ENCODE results near the gene BRINP2.

Gene BRINP2

GRCh38 chr1:177200290-177200689, 29.5 kb downstream of the BRINP2 start:
- no peaks in the 10 kb centered on the region for H3K9me3 ChIP-seq (ENCODE audit: control insufficient read depth, low read length)
- DNase-seq (ENCODE audit: low read depth), result no peak
- no peaks in the 10 kb centered on the region for H3K27me3 ChIP-seq (replicated peaks; ENCODE audit: control insufficient read depth, insufficient read depth, low read length)
- H3K4me1 ChIP-seq (ENCODE audit: control insufficient read depth, insufficient read depth, low read length), result peaks cover 4% of the 10 kb centered on the region
- H3K36me3 ChIP-seq (ENCODE audit: control insufficient read depth, insufficient read depth, low read length, severe bottlenecking), result no peaks in the 10 kb centered on the region
- no peak overlapping the region for H3K9ac ChIP-seq (ENCODE audit: low read length)
- no peak overlapping the region for H3K4me3 ChIP-seq (ENCODE audit: low read length)

DNA sequence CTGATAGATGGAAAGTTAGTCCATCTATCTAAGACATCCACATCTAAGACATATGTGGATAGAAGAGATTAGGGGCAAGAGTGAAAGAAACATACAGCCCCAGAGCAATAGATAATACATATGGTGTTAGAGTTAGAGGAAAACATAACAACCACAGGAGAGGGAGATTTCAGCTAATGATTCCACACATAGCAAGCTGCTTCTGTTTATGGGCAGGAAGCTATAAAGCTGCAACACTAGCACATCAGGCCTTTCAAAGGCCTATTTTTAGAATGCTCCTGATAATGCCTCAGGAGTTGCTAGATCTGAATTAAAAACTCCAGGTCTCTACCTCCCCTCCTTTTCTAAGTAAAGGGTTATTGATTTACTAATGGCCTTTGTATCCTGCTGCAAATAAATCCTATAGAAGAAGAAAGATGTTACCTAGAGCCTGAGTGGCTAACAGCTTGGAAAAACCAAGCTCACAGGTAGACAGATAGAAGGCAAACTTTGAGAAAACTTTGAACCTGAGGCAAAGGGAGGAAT, 36.1 kb downstream of the BRINP2 start:
- Histone ChIP-seq H3K4me1 (ENCODE audit: control insufficient read depth, insufficient read depth, low read length) (peaks cover 37% of the 10 kb centered on the region), H3K9me3 (ENCODE audit: control insufficient read depth, low read length) (no peaks in the 10 kb centered on the region), H3K4me3 (ENCODE audit: low read length) (no peak overlapping the region), H3K36me3 (ENCODE audit: control insufficient read depth, insufficient read depth, low read length, severe bottlenecking) (no peaks in the 10 kb centered on the region), H3K9ac (ENCODE audit: low read length) (no peak overlapping the region), H3K27me3 (replicated peaks; ENCODE audit: control insufficient read depth, insufficient read depth, low read length) (no peaks in the 10 kb centered on the region)
- no peak for DNase-seq (ENCODE audit: low read depth)

GRCh38 chr1:177208920-177209319, 38.2 kb downstream of the BRINP2 start:
- Histone ChIP-seq H3K4me1 (ENCODE audit: control insufficient read depth, insufficient read depth, low read length) (peaks cover 38% of the 10 kb centered on the region), H3K27me3 (replicated peaks; ENCODE audit: control insufficient read depth, insufficient read depth, low read length) (no peaks in the 10 kb centered on the region), H3K4me3 (ENCODE audit: low read length) (no peak overlapping the region), H3K9me3 (ENCODE audit: control insufficient read depth, low read length) (no peaks in the 10 kb centered on the region), H3K9ac (ENCODE audit: low read length) (no peak overlapping the region), H3K36me3 (ENCODE audit: control insufficient read depth, insufficient read depth, low read length, severe bottlenecking) (no peaks in the 10 kb centered on the region)
- DNase-seq (ENCODE audit: low read depth), result no peak

DNA sequence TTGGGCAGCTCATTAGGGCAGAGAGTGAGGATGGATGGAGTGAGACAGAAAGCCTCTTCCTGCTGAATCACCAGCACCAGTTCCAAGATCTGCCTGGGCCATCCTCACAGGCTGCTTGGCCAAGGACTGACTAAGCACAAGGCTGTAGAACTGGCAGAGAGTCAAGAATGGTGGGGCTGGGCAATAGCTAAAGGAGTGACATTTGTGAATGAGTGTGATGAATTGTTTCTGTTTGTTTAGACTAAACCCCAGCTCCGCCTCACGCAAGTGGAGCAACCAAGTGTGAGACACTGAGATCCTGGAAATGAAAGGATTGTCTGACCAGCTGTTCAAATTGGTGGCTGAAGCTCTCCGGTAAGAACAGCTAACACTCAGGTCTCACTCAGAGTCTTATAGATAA, 38.6 kb downstream of the BRINP2 start:
- Histone ChIP-seq H3K9ac (ENCODE audit: low read length) (no peak overlapping the region), H3K36me3 (ENCODE audit: control insufficient read depth, insufficient read depth, low read length, severe bottlenecking) (no peaks in the 10 kb centered on the region), H3K4me3 (ENCODE audit: low read length) (no peak overlapping the region), H3K9me3 (ENCODE audit: control insufficient read depth, low read length) (no peaks in the 10 kb centered on the region), H3K27me3 (replicated peaks; ENCODE audit: control insufficient read depth, insufficient read depth, low read length) (no peaks in the 10 kb centered on the region), H3K4me1 (ENCODE audit: control insufficient read depth, insufficient read depth, low read length) (peaks cover 38% of the 10 kb centered on the region)
- peak; percentile 98 for DNase-seq (ENCODE audit: low read depth)

GRCh38 chr1:177210071-177210470, 39.3 kb downstream of the BRINP2 start:
- H3K27me3 ChIP-seq (replicated peaks; ENCODE audit: control insufficient read depth, insufficient read depth, low read length), result no peaks in the 10 kb centered on the region
- peak; percentile 1 for DNase-seq (ENCODE audit: low read depth)
- no peak overlapping the region for H3K4me3 ChIP-seq (ENCODE audit: low read length)

GRCh38 chr1:177211231-177211630, 40.5 kb downstream of the BRINP2 start:
- H3K27me3 ChIP-seq (replicated peaks; ENCODE audit: control insufficient read depth, insufficient read depth, low read length), result no peaks in the 10 kb centered on the region
- no peak overlapping the region for H3K4me3 ChIP-seq (ENCODE audit: low read length)
- H3K9me3 ChIP-seq (ENCODE audit: control insufficient read depth, low read length), result peaks cover 5% of the 10 kb centered on the region
- H3K36me3 ChIP-seq (ENCODE audit: control insufficient read depth, insufficient read depth, low read length, severe bottlenecking), result no peaks in the 10 kb centered on the region
- peaks cover 30% of the 10 kb centered on the region for H3K4me1 ChIP-seq (ENCODE audit: control insufficient read depth, insufficient read depth, low read length)
- DNase-seq (ENCODE audit: low read depth), result no peak
- no peak overlapping the region for H3K9ac ChIP-seq (ENCODE audit: low read length)

More at GRCh38 chr1:177210071-177210470, 39.3 kb downstream of the BRINP2 start:
- Histone ChIP-seq H3K4me1 (ENCODE audit: control insufficient read depth, insufficient read depth, low read length) (peaks cover 37% of the 10 kb centered on the region), H3K9me3 (ENCODE audit: control insufficient read depth, low read length) (no peaks in the 10 kb centered on the region), H3K9ac (ENCODE audit: low read length) (no peak overlapping the region), H3K36me3 (ENCODE audit: control insufficient read depth, insufficient read depth, low read length, severe bottlenecking) (no peaks in the 10 kb centered on the region)

DNA sequence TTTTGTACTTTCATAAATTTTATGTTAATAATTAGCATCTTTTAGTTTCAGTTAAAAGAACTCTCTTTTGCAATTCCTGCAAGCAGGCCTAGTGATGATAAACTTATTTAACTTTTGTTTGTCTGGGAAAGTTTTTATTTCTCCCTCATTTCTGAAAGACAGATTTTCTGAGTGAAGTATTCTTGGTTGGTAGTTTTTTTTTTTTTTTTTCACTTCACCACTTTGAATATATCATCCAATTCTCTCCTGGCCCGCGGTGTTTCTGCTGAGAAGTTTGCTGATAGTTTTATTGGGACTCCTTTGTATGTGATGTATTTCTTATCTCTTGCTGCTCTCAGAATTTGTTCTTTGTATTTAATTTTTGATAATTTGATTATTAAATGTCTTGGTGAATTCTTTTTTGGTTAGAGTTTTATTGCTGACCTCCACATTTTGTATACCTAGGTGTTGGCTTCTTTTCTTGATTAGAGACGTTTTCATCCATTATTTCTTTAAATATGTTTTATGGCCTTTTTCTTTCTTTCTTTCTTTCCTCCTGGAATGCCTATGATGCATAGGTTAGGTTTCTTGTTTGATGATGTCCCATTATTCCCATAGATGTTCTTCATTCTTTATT, 45.9 kb downstream of the BRINP2 start:
- DNase-seq (ENCODE audit: low read depth), result no peak
- peaks cover 22% of the 10 kb centered on the region for H3K9me3 ChIP-seq (ENCODE audit: control insufficient read depth, low read length)
- peak overlapping the region; percentile 15 for H3K4me3 ChIP-seq (ENCODE audit: low read length)
- no peaks in the 10 kb centered on the region for H3K36me3 ChIP-seq (ENCODE audit: control insufficient read depth, insufficient read depth, low read length, severe bottlenecking)
- H3K4me1 ChIP-seq (ENCODE audit: control insufficient read depth, insufficient read depth, low read length), result peaks cover 3% of the 10 kb centered on the region
- no peak overlapping the region for H3K9ac ChIP-seq (ENCODE audit: low read length)
- H3K27me3 ChIP-seq (replicated peaks; ENCODE audit: control insufficient read depth, insufficient read depth, low read length), result no peaks in the 10 kb centered on the region

GRCh38 chr1:177219554-177220458, 49.0 kb downstream of the BRINP2 start:
- Histone ChIP-seq H3K9ac (ENCODE audit: low read length) (no peak overlapping the region), H3K4me1 (ENCODE audit: control insufficient read depth, insufficient read depth, low read length) (no peaks in the 10 kb centered on the region), H3K36me3 (ENCODE audit: control insufficient read depth, insufficient read depth, low read length, severe bottlenecking) (no peaks in the 10 kb centered on the region), H3K27me3 (replicated peaks; ENCODE audit: control insufficient read depth, insufficient read depth, low read length) (no peaks in the 10 kb centered on the region), H3K9me3 (ENCODE audit: control insufficient read depth, low read length) (peaks cover 22% of the 10 kb centered on the region), H3K4me3 (ENCODE audit: low read length) (no peak overlapping the region)
- no peak for DNase-seq (ENCODE audit: low read depth)

DNA sequence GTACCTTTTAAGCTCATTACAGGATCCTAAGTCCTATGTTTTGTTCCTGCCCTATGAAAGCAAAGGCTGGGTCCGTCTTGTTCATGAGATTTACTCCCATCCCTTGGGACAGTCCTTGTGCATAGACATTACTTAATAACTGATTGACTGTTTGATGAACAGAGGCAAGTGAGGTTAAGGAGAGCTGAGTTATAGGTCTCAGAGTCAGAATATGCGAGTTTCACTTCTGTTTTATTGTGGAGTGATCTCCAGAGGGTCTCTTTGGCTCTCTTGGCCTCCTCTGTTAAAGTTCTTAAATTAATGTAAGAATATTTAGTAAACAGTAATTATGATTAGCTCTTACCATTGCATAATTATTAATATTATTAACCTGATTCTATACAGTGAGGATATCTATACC, 52.6 kb downstream of the BRINP2 start:
- Histone ChIP-seq H3K9me3 (ENCODE audit: control insufficient read depth, low read length) (no peaks in the 10 kb centered on the region), H3K36me3 (ENCODE audit: control insufficient read depth, insufficient read depth, low read length, severe bottlenecking) (no peaks in the 10 kb centered on the region), H3K27me3 (replicated peaks; ENCODE audit: control insufficient read depth, insufficient read depth, low read length) (no peaks in the 10 kb centered on the region), H3K4me3 (ENCODE audit: low read length) (no peak overlapping the region), H3K4me1 (ENCODE audit: control insufficient read depth, insufficient read depth, low read length) (no peaks in the 10 kb centered on the region), H3K9ac (ENCODE audit: low read length) (no peak overlapping the region)
- no peak for DNase-seq (ENCODE audit: low read depth)

- H3K27me3 ChIP-seq (replicated peaks; ENCODE audit: control insufficient read depth, insufficient read depth, low read length), result peaks cover 8% of the 10 kb centered on the region
- H3K9ac ChIP-seq (ENCODE audit: low read length), result no peak overlapping the region
- H3K9me3 ChIP-seq (ENCODE audit: control insufficient read depth, low read length), result no peaks in the 10 kb centered on the region
- DNase-seq (ENCODE audit: low read depth), result no peak
- H3K36me3 ChIP-seq (ENCODE audit: control insufficient read depth, insufficient read depth, low read length, severe bottlenecking), result no peaks in the 10 kb centered on the region
- H3K4me3 ChIP-seq (ENCODE audit: low read length), result no peak overlapping the region
- no peaks in the 10 kb centered on the region for H3K4me1 ChIP-seq (ENCODE audit: control insufficient read depth, insufficient read depth, low read length)
Observed at GRCh38 chr1:177227978-177228692, 57.4 kb downstream of the BRINP2 start.

DNA sequence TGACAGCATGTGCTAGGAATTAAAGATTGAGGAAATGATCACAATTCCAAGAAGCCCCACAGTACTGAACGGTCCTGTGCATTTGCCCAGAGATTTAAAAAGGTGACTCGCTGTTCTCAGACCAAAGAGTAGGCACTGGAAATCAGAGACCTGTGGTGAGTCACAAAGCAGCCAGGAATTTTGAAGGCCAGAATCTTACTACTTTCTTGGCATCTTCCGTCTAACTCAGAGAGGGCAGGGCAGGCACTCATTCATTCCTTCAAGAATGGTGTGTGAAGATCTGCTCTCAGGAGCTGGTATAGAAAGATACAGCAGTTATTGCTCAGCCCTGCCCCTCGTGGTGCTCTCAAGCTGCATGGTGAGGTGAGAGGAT, 57.9 kb downstream of the BRINP2 start:
- no peaks in the 10 kb centered on the region for H3K36me3 ChIP-seq (ENCODE audit: control insufficient read depth, insufficient read depth, low read length, severe bottlenecking)
- peak; percentile 9 for DNase-seq (ENCODE audit: low read depth)
- no peak overlapping the region for H3K9ac ChIP-seq (ENCODE audit: low read length)
- no peaks in the 10 kb centered on the region for H3K9me3 ChIP-seq (ENCODE audit: control insufficient read depth, low read length)
- H3K4me1 ChIP-seq (ENCODE audit: control insufficient read depth, insufficient read depth, low read length), result no peaks in the 10 kb centered on the region
- H3K27me3 ChIP-seq (replicated peaks; ENCODE audit: control insufficient read depth, insufficient read depth, low read length), result peaks cover 13% of the 10 kb centered on the region
- H3K4me3 ChIP-seq (ENCODE audit: low read length), result no peak overlapping the region

All from adipocyte (in vitro differentiated cells).